NB4 (cell line): ENCODE results near the gene ZC3H11A.

Experiments
- MYC ChIP-seq: IDR thresholded peaks from 2 replicates; pipeline ENCODE4 v1.6.1; 2011; ENCODE audit warnings: low read depth, low read length
- POLR2A ChIP-seq: IDR thresholded peaks from 2 replicates; pipeline ENCODE4 v1.6.1; 2011; ENCODE audit warnings: mild to moderate bottlenecking; ENCODE audit not compliant: insufficient read length; ENCODE audit errors: extremely low read depth
- TF ChIP-seq, protein P1 (sequence below): IDR thresholded peaks from one replicate; pipeline ENCODE4 v1.5.1; 2012; ENCODE audit warnings: low read depth, low read length
- TF ChIP-seq, protein P2 (sequence below): IDR thresholded peaks from 2 replicates; pipeline ENCODE4 v1.6.1; 2011; ENCODE audit warnings: low read depth, low read length

DNA sequence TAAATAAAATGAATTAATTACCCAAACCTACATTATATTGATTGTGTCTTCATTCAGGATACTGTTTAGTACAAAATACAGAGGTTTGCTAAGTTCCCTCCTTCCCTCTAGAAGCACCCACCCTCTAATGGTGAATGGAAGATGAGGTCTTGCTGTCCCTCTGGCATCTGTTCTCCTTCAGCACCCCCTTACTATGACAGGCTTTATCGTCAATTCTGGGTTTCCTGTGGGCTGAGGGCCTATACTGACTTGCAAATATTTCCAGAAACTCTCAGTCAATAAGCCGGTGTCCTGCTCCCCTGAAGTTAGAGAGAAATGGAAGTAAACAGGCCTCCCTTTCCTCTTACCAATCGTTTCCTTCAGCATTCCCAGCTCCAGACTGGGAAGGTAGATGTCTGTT, 17.3 kb upstream of the ZC3H11A start:
- no peak for TF ChIP-seq POLR2A
- TF ChIP-seq, protein P1, sequence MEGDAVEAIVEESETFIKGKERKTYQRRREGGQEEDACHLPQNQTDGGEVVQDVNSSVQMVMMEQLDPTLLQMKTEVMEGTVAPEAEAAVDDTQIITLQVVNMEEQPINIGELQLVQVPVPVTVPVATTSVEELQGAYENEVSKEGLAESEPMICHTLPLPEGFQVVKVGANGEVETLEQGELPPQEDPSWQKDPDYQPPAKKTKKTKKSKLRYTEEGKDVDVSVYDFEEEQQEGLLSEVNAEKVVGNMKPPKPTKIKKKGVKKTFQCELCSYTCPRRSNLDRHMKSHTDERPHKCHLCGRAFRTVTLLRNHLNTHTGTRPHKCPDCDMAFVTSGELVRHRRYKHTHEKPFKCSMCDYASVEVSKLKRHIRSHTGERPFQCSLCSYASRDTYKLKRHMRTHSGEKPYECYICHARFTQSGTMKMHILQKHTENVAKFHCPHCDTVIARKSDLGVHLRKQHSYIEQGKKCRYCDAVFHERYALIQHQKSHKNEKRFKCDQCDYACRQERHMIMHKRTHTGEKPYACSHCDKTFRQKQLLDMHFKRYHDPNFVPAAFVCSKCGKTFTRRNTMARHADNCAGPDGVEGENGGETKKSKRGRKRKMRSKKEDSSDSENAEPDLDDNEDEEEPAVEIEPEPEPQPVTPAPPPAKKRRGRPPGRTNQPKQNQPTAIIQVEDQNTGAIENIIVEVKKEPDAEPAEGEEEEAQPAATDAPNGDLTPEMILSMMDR: no peak
- TF ChIP-seq, protein P2, sequence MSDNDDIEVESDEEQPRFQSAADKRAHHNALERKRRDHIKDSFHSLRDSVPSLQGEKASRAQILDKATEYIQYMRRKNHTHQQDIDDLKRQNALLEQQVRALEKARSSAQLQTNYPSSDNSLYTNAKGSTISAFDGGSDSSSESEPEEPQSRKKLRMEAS: no peak
- no peak for TF ChIP-seq MYC
